GM08714 (cell line): ENCODE results near the gene DOCK10.

Source experiments
- H3K4me3 ChIP-seq: fragments of 200-500 bp; sonication (Bioruptor generic); 2 replicates; pipeline ENCODE4 v1.5.1; 2014; ENCODE audit warnings: mild to moderate bottlenecking, low read length, inconsistent platforms
- ZNF274 ChIP-seq: IDR thresholded peaks from 2 replicates; pipeline ENCODE4 v1.6.1; 2012; ENCODE audit warnings: mild to moderate bottlenecking, low read depth, low read length

The DOCK10 gene

DNA sequence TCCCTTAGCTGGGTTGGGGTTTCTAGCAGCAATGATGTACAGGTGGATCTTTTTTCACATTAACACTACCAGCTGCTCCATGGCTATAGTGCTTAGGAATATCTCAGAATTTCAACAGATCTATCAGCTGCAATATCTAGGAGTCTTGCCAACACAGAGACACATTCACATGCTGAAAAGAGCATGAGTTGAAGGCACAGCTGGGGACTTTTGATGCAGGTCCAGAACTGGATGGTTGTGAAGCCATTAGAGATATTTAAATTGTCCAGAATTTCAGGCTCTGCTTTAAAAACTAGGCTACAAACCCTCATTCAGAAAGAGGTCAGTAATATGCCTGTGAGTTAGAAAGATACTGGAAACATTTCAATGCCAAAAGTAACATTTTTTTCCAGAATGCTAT is 203.9 kb downstream of the DOCK10 start:
- H3K4me3 ChIP-seq: no peak overlapping the region
- TF ChIP-seq ZNF274: no peak

DNA sequence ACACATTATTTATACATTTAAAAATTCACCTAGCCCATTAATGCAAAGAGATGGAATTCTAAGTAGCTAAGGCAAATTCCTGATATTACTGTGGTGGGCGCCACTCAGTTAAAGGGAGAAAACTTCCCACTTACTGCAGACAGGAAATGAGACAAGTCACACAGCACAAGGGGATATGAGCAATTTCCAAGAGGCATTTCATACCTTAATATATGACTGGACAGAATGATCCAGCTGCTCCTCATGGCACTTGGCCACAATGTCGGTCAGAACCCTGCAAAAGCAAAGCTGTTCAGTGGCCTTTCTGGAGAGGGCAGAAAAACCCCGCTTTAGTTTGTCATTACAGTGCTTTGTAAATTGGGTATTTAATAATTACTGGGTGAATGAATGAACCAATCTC is 204.7 kb downstream of the DOCK10 start:
- no peak overlapping the region for H3K4me3 ChIP-seq
- no peak for TF ChIP-seq ZNF274

DNA sequence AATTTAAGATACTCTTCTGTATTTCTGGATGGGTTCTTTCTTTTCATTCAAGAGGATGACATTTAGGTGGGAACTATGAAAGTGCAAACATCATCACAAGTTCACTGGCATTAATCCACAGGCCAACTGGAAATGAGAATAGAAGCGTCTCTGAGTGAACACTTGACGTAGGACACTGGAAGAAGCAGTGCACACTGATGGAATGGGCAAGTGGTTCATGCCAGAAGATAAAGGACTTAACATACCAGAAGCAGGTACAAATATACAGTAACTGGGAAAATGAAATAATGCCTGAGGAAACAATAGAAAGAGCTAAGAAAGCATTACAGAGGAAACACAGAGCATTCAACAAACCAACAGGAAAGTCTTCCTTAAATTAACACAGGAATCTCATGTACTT is 205.2 kb downstream of the DOCK10 start:
- no peak overlapping the region for H3K4me3 ChIP-seq
- no peak for TF ChIP-seq ZNF274

DNA sequence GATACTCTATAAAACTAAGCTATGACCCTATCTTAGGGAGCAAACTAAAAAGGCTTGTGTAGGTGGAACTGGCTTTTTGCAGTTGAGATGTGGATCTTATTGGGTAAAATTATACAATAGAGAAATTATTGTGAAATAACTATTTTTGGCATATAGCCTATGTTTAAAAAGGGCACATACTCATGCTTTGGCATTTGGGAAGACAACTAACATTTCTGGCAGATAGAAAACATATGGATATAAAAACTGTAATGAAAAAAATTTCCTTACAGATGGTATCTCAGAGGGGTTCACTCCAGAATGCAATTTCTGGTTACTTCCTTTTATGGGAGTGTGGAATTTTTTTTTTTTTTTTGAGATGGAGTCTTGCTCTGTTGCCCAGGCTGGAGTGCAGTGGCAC is 206.0 kb downstream of the DOCK10 start:
- H3K4me3 ChIP-seq: no peak overlapping the region
- TF ChIP-seq ZNF274: no peak

DNA sequence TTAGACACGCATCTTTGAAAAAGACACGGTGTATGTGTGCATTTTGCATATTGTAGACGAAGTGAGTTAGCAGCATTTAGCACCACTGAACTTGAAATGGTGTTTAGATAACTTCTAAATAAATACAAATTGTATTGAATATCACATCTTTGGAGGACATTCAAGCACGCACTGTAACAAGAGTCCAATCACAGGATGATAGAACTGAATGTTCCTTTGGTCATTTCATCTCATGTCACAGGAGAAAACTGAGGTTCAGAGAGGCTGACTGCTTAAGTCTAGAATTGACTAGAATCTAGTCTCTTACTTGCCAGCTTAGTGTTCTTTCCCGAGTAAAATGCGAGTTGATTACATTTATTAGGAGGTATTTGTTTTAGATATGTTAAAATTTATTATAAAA is 206.9 kb downstream of the DOCK10 start:
- no peak overlapping the region for H3K4me3 ChIP-seq
- no peak for TF ChIP-seq ZNF274

DNA sequence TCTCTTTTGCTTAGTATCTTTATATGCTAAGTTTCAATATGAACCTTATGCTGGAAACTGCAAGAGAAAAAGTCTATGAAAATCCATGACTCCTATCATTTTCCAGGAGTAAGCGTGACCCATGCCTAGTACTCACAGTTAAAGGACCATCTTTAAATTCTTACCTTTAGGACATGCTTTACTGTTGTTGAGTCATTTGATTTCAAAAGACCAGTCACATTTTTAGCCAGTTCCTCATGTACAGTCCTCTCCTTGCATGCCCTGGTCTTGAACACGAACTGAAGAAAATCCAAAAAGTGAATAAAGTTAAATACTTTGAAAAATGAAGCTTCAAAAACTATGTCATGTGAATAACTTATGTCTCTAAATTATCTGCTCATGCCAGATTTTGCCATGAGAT is 208.3 kb downstream of the DOCK10 start:
- no peak overlapping the region for H3K4me3 ChIP-seq
- TF ChIP-seq ZNF274: no peak

DNA sequence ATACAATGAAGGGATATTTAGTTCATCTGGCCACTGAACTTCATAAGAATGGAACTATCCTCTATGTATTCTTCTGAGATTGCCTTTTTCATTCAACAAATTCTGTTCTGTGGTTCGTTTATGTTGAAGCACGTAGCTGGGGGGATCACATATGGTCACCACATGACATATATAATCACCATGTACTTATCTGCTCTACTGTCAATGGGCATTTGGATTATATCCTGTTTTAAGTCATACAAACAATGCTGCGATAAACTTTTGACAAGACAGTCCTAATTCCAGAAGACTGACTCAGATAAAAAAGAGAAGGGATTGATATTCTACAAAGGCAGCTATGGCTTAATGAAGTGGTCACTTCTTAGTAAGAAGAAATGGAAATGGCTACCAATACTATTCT is 210.1 kb downstream of the DOCK10 start:
- H3K4me3 ChIP-seq: no peak overlapping the region
- no peak for TF ChIP-seq ZNF274

DNA sequence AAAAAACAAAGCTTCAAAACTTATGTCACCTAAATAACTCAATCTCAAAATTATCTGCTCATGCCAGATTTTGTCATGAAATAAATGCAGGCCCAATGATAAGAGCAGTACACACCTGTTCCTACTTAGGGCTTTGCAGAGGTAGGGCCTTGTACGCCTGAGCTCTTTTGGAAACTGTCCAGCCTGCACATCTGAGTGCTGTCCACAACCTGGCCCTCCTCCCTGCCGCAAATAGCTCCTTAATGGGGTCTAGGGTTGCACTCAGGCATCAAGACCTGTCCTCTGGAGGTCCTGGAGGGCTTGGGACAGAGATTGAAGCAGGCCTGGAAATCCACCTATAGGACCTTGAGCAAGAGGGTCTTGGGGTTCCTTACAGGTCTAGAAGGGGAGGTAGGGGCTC is 210.7 kb downstream of the DOCK10 start:
- no peak overlapping the region for H3K4me3 ChIP-seq
- no peak for TF ChIP-seq ZNF274

DNA sequence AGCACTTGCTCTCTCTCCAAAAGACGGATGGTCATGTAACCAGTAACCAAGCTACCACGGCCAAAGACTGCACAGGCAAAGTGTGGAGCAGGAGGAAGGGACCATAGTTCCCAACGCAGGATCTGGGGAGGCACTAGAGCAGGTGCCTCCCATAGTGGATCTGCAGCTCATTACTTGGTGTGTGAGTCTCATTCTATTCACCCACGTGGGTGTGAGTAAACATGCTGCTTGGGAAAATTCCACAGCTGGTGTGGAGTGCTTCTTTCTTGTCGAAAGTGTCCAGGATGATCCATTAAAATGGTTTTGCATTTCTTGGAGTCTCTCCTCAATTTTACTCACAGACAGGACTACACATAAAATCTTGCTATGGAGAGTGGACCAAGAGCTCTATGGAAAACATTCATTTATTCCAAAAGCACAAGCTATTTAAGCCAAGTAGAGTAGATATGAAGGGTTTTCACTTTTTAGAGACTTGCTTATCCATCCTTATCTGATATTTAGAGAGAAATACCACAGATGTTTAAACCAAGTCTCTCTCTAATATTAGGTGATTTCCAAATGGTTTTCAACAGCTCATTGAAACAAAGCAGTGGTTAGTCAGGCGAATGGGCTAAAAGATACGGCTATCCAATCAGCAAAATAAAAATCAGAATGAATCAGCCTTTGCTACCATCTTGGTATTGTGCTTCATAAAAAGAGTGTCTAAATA is 221.8 kb downstream of the DOCK10 start:
- TF ChIP-seq ZNF274: no peak
- H3K4me3 ChIP-seq: no peak overlapping the region

DNA sequence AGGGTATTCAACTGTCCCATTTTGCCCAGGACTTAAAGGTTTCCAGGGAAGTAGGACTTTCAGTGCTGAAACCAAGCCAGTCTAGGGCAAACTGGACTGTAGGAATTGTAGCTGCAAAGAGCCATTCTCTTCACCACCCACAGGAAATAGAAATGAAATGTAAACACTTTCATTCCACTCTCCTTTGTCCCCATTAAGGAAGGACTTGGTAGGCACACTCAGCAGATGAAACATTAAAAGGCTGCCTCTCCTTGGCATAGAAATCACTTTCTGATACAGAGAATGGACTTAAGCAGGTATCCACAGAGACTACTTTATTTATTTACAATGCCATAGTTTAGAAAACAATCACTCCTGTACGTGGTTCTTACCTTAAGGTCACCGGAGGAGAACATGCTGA is 223.2 kb downstream of the DOCK10 start:
- TF ChIP-seq ZNF274: no peak
- no peak overlapping the region for H3K4me3 ChIP-seq

DNA sequence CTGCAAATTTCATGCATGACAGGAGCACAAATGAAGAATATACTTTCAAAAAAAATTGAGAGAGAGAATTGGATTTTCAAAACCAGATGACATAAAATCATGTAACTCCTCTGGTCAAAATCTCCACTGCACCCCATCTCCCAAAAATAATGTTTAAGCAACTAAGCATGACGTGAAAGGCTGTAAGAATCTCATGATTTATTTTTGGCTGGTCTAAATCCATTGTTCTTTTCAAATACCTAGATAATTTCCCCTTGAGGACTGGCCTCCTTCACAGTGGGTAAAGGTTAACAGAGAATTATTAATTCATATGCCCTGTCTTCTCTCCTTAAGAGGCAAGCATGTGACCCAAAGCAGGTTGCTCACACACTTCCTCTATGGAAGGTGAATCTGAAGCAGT is 224.6 kb downstream of the DOCK10 start:
- TF ChIP-seq ZNF274: no peak
- H3K4me3 ChIP-seq: no peak overlapping the region

DNA sequence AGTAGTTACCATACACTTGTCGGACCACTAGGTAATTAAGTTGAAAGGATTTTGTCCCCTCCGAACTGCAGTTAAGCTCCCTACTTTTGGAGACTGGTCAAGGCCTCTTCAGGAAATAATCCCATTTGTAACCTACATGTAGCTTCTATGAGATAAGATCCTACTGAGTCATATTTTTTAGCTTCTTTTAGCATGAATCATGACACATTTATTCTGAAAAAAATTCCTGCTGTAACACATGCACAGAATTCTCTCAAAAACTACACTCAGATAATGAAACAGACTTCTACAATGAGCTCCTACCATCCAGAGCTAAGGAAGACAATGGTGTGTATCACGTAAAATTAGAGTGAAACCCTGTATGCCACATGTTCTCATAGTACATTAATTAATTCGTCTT is 225.5 kb downstream of the DOCK10 start:
- no peak overlapping the region for H3K4me3 ChIP-seq

DNA sequence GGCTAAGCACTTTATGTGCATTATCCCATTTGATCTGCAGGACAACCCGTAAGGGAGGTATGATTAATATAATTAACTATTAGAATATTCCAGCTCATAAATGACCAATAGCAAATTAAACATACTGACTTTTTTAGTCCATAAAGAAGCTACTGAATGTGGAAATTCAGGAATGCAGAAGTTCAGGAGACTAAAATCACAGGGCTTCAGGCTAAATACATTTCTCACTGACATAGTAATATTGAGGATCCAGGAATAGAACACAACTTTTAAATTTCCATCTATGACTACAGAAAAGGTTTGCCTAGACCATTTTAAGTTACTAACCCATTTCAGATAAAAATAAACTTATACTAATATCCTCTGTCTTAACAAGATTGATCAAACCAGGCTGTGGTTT is 228.7 kb downstream of the DOCK10 start:
- no peak for TF ChIP-seq ZNF274

More for the DNA sequence above, 225.5 kb downstream of the DOCK10 start:
- no peak for TF ChIP-seq ZNF274

DNA sequence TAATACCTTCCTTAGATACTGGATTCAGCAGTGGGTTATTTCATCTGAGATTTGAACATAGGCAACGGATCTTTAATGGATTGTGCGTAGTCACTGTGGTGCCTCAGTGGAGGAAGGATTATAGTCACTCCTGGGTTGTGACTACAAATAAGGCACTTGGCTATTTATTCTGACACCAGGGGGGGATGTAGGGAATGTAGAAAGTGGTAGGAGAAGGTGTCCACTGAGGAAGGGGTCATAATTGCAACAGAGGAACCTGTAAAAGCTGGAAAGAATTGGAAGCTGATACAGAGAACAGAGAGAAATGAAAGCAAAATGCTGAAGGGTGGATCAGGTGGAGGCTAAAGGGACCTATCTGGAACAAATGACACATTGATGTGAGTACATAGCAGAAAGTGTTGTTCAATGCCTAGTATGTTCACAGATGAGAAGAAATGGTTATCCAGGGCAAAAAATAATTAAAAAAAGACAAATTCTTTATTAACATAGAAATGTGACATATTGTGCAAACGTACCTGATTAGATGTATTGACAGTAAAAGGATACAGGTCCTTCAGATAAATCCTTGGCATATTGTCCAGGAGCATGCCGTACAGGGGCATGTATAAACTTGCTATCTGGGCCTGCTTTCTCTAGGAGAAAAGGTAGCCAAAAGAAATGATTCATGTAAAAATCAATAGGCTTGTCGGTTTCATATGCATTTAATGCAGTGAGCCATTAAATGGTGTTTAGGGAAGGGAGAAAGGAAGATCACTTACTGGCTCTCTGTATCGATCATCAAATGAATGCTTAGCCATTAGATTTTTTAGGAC is 234.9 kb downstream of the DOCK10 start:
- no peak for TF ChIP-seq ZNF274
- no peak overlapping the region for H3K4me3 ChIP-seq

More for the DNA sequence above, 228.7 kb downstream of the DOCK10 start:
- H3K4me3 ChIP-seq: no peak overlapping the region

DNA sequence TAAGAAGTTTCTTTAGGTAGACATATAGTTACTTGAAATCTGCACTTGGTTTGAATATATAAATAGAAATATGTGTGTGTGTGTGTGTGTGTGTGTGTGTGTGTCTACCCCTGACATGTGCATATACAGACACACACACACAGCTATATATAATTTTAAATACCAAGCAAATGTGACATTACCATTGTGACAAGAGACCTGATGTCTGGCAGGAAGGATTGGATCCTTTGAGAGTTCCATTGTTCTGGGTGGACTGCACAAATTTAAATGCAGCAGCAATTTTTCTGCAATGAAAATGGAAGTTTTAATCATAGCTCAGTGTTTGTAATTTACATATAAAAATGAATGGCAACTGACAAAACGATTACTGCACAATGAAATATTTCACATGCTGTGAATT is 238.3 kb downstream of the DOCK10 start:
- no peak overlapping the region for H3K4me3 ChIP-seq
- no peak for TF ChIP-seq ZNF274
